Lung (tissue), 12 donors: Measurements from ENCODE around the gene ACP7. TPM values are rescaled to one million over a fixed set of nuclear protein-coding genes. Genes with fewer than 3 reads are reported as not detected.

Experiments
- ATAC-seq: fragments of 200-7000 bp; cut with Tn5 transposase; one replicate; pipeline ENCODE4 v1.9.1; 2020; ENCODE audit warnings: moderate number of reproducible peaks; ENCODE audit not compliant: insufficient read depth, low FRiP score
- DNase-seq, 3 donors: peaks; one replicate each; pipeline ENCODE4 v3.0.0-alpha.2; 2013 to 2017
- H3K27ac ChIP-seq, 2 donors: one replicate each; pipeline ENCODE4 v1.5.1; 2013; ENCODE audit warnings: mild to moderate bottlenecking in 2 of 2, moderate library complexity in 2 of 2, control low read depth in 1 of 2, inconsistent platforms in 1 of 2, low read depth in 1 of 2, low read length in 1 of 2
- H3K27me3 ChIP-seq, 3 donors: one replicate each; pipeline ENCODE4 v1.5.1; 2013; ENCODE audit warnings: low read length in 2 of 3; ENCODE audit not compliant: control insufficient read depth in 3 of 3, insufficient read depth in 3 of 3
- H3K36me3 ChIP-seq, 4 donors: one replicate each; pipeline ENCODE4 v1.5.1; 2013; ENCODE audit warnings: low read length in 4 of 4, mild to moderate bottlenecking in 1 of 4, moderate library complexity in 1 of 4; ENCODE audit not compliant: control insufficient read depth in 4 of 4, insufficient read depth in 4 of 4
- H3K4me1 ChIP-seq, 5 donors: one replicate each; pipeline ENCODE4 v1.5.1; 2013; ENCODE audit warnings: low read length in 5 of 5, mild to moderate bottlenecking in 2 of 5, moderate library complexity in 1 of 5; ENCODE audit not compliant: control insufficient read depth in 5 of 5, insufficient read depth in 5 of 5
- H3K4me3 ChIP-seq: one replicate; pipeline ENCODE4 v1.5.1; 2013; ENCODE audit warnings: mild to moderate bottlenecking, control low read depth, moderate library complexity
- H3K9ac ChIP-seq, 2 donors: one replicate each; pipeline ENCODE4 v1.5.1; 2013; ENCODE audit warnings: low read length in 2 of 2, control low read depth in 1 of 2; ENCODE audit not compliant: insufficient read depth in 1 of 2
- H3K9me3 ChIP-seq, 4 donors: one replicate each; pipeline ENCODE4 v1.5.1; 2013; ENCODE audit warnings: low read length in 3 of 4, mild to moderate bottlenecking in 1 of 4, moderate library complexity in 1 of 4; ENCODE audit not compliant: control insufficient read depth in 4 of 4, insufficient read depth in 3 of 4
- CTCF ChIP-seq: IDR thresholded peaks from 2 replicates; pipeline ENCODE4 v1.5.1; 2012; ENCODE audit warnings: mild to moderate bottlenecking; ENCODE audit errors: control extremely low read depth, extremely low read depth
- WGBS, 2 donors: extraction: QIAGEN DNeasy Blood & Tissue Kit; methylation state at CpG; one replicate each; pipeline ENCODE4 v1.1.7; 2013; 5-methylcytosine and 5-hydroxymethylcytosine counted together
- polyA plus RNA-seq, 2 donors: library from polyadenylated mRNA; stranded (reverse); fragments of 200-250 nt; gene quantifications; one replicate each; pipeline ENCODE4 v1.2.1, GENCODE V29; 2013
- total RNA-seq, 2 donors: library from RNA; depleted of rRNA in 1 of 2; stranded (reverse); fragments of >200 nt in 1 of 2; gene quantifications; one replicate each; pipeline ENCODE4 v1.2.1, GENCODE V29; 2014 to 2021
- donor health status: control.
- donor health status: control.
- donor health status: Bipolar disorder and iron deficiency.
- donor health status: healthy.
- donor health status: DM: yes; HTN: yes; CAD: no.

Gene ACP7
- total and polyA plus RNA-seq, 4 donors = 0.03 TPM; not detected in 3

GRCh38 chr19:39150235-39150634 lies 66.1 kb downstream of the ACP7 start:
- Histone ChIP-seq H3K27me3 (no peaks in the 10 kb centered on the region), H3K27ac (no peak overlapping the region), H3K9me3 (no peaks in the 10 kb centered on the region), H3K9ac (no peak overlapping the region), H3K4me3 (no peak overlapping the region), H3K36me3 (peaks cover 0 to 4% (median 1%) of the 10 kb centered on the region in 4 donors), H3K4me1 (peaks cover 0 to 26% (median 16%) of the 10 kb centered on the region in 5 donors)
- ATAC-seq (no peak), DNase-seq (no peak)
- TF ChIP-seq CTCF = no peak
- WGBS, 2 donors = 92 to 94% methylated on average over 8 of the region's 8 CpGs

- Histone ChIP-seq H3K4me1 (peaks cover 0 to 25% (median 14%) of the 10 kb centered on the region in 5 donors), H3K27me3 (no peaks in the 10 kb centered on the region), H3K27ac (peak overlapping the region in 1 of 2 donors; percentile 32), H3K36me3 (peaks cover 0 to 4% (median 1%) of the 10 kb centered on the region in 4 donors), H3K9ac (no peak overlapping the region), H3K4me3 (no peak overlapping the region), H3K9me3 (no peaks in the 10 kb centered on the region)
- DNase-seq = no peak
- WGBS, 2 donors = 85 to 86% methylated on average over 26 of the region's 26 CpGs
- no peak for ATAC-seq
- no peak for TF ChIP-seq CTCF
Measured at GRCh38 chr19:39150807-39151600, 66.8 kb downstream of the ACP7 start.

GRCh38 chr19:39152066-39152465 lies 67.9 kb downstream of the ACP7 start:
- Histone ChIP-seq H3K27ac (no peak overlapping the region), H3K4me1 (peaks cover 0 to 29% (median 17%) of the 10 kb centered on the region in 5 donors), H3K36me3 (peaks cover 0 to 4% (median 1%) of the 10 kb centered on the region in 4 donors), H3K4me3 (no peak overlapping the region), H3K9me3 (no peaks in the 10 kb centered on the region), H3K27me3 (no peaks in the 10 kb centered on the region), H3K9ac (no peak overlapping the region)
- WGBS, 2 donors = 95 to 98% methylated on average over 10 of the region's 10 CpGs
- DNase-seq (no peak), ATAC-seq (no peak)
- TF ChIP-seq CTCF = no peak
